Superior temporal gyrus (tissue), 1 donor: Measurements from ENCODE around the gene WWOX.

ENCODE experiments used
- DNase-seq: peaks from one replicate; pipeline ENCODE4 v3.0.0-alpha.2; 2016; ENCODE audit errors: extremely low spot score

Gene WWOX

GRCh38 chr16:78528265-78528664, 428.8 kb downstream of the WWOX start:
- no peak for DNase-seq

GRCh38 chr16:78529881-78530280, 430.4 kb downstream of the WWOX start:
- no peak for DNase-seq

GRCh38 chr16:78530283-78530682, 430.8 kb downstream of the WWOX start:
- no peak for DNase-seq

GRCh38 chr16:78535098-78535497, 435.6 kb downstream of the WWOX start:
- no peak for DNase-seq

- DNase-seq = no peak
These were observed 438.1 kb downstream of the WWOX start for GRCh38 chr16:78537511-78537910.

GRCh38 chr16:78538292-78538691, 438.8 kb downstream of the WWOX start:
- no peak for DNase-seq

- no peak for DNase-seq
These were observed 439.5 kb downstream of the WWOX start for GRCh38 chr16:78538919-78539318.

GRCh38 chr16:78542419-78542818, 443.0 kb downstream of the WWOX start:
- no peak for DNase-seq

- DNase-seq = no peak
These were observed 443.6 kb downstream of the WWOX start for GRCh38 chr16:78543023-78543422.

GRCh38 chr16:78549366-78549765, 449.9 kb downstream of the WWOX start:
- DNase-seq = no peak

GRCh38 chr16:78551487-78552085, 452.1 kb downstream of the WWOX start:
- DNase-seq = no peak

GRCh38 chr16:78552106-78552675, 452.7 kb downstream of the WWOX start:
- no peak for DNase-seq

GRCh38 chr16:78552716-78553115, 453.3 kb downstream of the WWOX start:
- DNase-seq = no peak

- no peak for DNase-seq
These were observed 454.0 kb downstream of the WWOX start for GRCh38 chr16:78553268-78554039.

- no peak for DNase-seq
These were observed 457.0 kb downstream of the WWOX start for GRCh38 chr16:78556421-78556820.

- DNase-seq = no peak
These were observed 461.5 kb downstream of the WWOX start for GRCh38 chr16:78560997-78561396.

- DNase-seq = no peak
These were observed 462.7 kb downstream of the WWOX start for GRCh38 chr16:78562111-78562510.

GRCh38 chr16:78562650-78563049, 463.2 kb downstream of the WWOX start:
- DNase-seq = no peak

GRCh38 chr16:78563905-78564304, 464.5 kb downstream of the WWOX start:
- DNase-seq = no peak

GRCh38 chr16:78566397-78567073, 467.1 kb downstream of the WWOX start:
- no peak for DNase-seq

- DNase-seq = no peak
These were observed 471.1 kb downstream of the WWOX start for GRCh38 chr16:78570399-78571141.

- DNase-seq = no peak
These were observed 472.0 kb downstream of the WWOX start for GRCh38 chr16:78571434-78571833.
